ENCODE data around the gene LPIN3. TPM values are rescaled to one million over a fixed set of nuclear protein-coding genes. Genes with fewer than 3 reads are reported as not detected.

The LPIN3 gene
- total and polyA plus RNA-seq, 2 experiments from 2014 or later, result 6.1 to 9.7 TPM

DNA sequence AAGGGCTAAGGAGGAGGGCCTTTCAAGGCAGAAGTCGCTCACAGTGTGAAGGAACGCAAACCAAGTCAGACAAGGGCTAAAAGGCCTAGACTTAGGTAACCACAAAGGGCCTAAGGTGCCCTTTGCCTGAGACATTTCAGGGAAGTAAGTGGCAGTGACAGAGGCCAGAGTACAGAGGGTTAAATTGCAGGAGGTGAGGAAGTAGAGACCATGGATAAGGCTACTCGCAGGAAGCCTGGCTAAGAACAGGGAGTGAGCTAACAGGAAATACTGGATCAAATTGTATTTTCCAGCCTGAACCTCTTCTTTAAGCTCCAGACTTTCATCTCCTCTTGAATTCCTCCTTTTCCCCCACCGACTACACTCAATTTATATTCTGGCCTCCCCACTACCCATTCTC is 39.7 kb upstream of the LPIN3 start:
- Histone ChIP-seq H4K20me1 (replicated peaks; ENCODE audit: insufficient read depth) (no peaks in the 10 kb centered on the region), H2AFZ (no peak overlapping the region), H3K27ac (ENCODE audit: low read depth) (no peak overlapping the region), H3K4me1 (ENCODE audit: insufficient read depth) (peaks cover 13% of the 10 kb centered on the region), H3K27me3 (ENCODE audit: insufficient read depth) (no peaks in the 10 kb centered on the region), H3K4me2 (no peak overlapping the region), H3K9me2 (ENCODE audit: insufficient read depth) (peaks cover 9% of the 10 kb centered on the region; the same call in 1 of the 2 replicates), H3K79me2 (replicated peaks; ENCODE audit: insufficient read depth) (no peaks in the 10 kb centered on the region), H3K4me3 (no peak overlapping the region), H3K36me3 (ENCODE audit: insufficient read depth) (no peaks in the 10 kb centered on the region), H3F3A (replicated peaks; ENCODE audit: low read depth) (no peaks in the 10 kb centered on the region)
- H3K9me3 Mint-ChIP-seq, result no peaks in the 10 kb centered on the region
- no peak for DNase-seq (ENCODE audit: low spot score)
- TF ChIP-seq, protein P1, sequence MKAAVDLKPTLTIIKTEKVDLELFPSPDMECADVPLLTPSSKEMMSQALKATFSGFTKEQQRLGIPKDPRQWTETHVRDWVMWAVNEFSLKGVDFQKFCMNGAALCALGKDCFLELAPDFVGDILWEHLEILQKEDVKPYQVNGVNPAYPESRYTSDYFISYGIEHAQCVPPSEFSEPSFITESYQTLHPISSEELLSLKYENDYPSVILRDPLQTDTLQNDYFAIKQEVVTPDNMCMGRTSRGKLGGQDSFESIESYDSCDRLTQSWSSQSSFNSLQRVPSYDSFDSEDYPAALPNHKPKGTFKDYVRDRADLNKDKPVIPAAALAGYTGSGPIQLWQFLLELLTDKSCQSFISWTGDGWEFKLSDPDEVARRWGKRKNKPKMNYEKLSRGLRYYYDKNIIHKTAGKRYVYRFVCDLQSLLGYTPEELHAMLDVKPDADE (IDR thresholded peaks at IDR 0.05), result no peak
- TF ChIP-seq, protein P2, sequence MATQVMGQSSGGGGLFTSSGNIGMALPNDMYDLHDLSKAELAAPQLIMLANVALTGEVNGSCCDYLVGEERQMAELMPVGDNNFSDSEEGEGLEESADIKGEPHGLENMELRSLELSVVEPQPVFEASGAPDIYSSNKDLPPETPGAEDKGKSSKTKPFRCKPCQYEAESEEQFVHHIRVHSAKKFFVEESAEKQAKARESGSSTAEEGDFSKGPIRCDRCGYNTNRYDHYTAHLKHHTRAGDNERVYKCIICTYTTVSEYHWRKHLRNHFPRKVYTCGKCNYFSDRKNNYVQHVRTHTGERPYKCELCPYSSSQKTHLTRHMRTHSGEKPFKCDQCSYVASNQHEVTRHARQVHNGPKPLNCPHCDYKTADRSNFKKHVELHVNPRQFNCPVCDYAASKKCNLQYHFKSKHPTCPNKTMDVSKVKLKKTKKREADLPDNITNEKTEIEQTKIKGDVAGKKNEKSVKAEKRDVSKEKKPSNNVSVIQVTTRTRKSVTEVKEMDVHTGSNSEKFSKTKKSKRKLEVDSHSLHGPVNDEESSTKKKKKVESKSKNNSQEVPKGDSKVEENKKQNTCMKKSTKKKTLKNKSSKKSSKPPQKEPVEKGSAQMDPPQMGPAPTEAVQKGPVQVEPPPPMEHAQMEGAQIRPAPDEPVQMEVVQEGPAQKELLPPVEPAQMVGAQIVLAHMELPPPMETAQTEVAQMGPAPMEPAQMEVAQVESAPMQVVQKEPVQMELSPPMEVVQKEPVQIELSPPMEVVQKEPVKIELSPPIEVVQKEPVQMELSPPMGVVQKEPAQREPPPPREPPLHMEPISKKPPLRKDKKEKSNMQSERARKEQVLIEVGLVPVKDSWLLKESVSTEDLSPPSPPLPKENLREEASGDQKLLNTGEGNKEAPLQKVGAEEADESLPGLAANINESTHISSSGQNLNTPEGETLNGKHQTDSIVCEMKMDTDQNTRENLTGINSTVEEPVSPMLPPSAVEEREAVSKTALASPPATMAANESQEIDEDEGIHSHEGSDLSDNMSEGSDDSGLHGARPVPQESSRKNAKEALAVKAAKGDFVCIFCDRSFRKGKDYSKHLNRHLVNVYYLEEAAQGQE (IDR thresholded peaks at IDR 0.05; ENCODE audit: unreplicated experiment), result no peak
- no peaks in the 10 kb centered on the region for H3K36me3 Mint-ChIP-seq (ENCODE audit: low read depth)
- ATAC-seq, result no peak
- H3K4me1 Mint-ChIP-seq, result peaks cover 22% of the 10 kb centered on the region
- H3K4me3 Mint-ChIP-seq, result no peak overlapping the region
- no peak overlapping the region for H3K27ac Mint-ChIP-seq
- H3K27me3 Mint-ChIP-seq (ENCODE audit: insufficient read depth, low read depth, poor library complexity), result no peaks in the 10 kb centered on the region

DNA sequence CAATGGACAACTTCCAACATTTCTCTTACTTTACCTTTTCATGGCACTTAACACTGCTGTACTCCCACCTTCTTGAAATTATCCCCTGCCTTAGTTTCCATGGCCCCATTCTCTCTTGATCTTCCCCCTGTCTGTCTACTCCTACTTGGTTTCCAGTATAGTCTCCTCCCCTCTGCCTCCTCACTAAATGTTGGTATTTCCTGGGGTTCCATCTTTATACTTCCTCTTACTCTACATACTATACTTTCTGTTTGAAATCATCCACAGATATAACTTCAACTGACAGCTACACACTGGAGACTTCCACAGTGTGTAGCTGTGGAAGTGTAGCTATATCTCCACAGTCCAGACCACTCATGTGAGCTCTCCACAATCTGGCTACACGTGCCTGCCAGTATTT is 36.6 kb upstream of the LPIN3 start:
- no peak for ATAC-seq
- H3K27ac Mint-ChIP-seq, result no peak overlapping the region
- no peak overlapping the region for H3K4me2 ChIP-seq
- TF ChIP-seq STAT1 (IDR thresholded peaks at IDR 0.05; ENCODE audit: unreplicated experiment) (no peak), CREB1 (CRISPR knock-in tag; IDR thresholded peaks at IDR 0.05; ENCODE audit: low read depth) (no peak), ZNF331 (CRISPR knock-in tag; IDR thresholded peaks at IDR 0.05; ENCODE audit: low read depth) (no peak), JUNB (IDR thresholded peaks at IDR 0.05; ENCODE audit: unreplicated experiment) (no peak)
- TF ChIP-seq, protein P1 (IDR thresholded peaks at IDR 0.05), result no peak
- TF ChIP-seq, protein P2 (IDR thresholded peaks at IDR 0.05; ENCODE audit: unreplicated experiment), result no peak

More for the DNA sequence above, 36.6 kb upstream of the LPIN3 start:
- no peaks in the 10 kb centered on the region for H3K9me3 Mint-ChIP-seq
- Histone ChIP-seq H2AFZ (no peak overlapping the region), H3K36me3 (ENCODE audit: insufficient read depth) (no peaks in the 10 kb centered on the region), H4K20me1 (replicated peaks; ENCODE audit: insufficient read depth) (no peaks in the 10 kb centered on the region), H3K27me3 (ENCODE audit: insufficient read depth) (no peaks in the 10 kb centered on the region), H3F3A (replicated peaks; ENCODE audit: low read depth) (no peaks in the 10 kb centered on the region), H3K79me2 (replicated peaks; ENCODE audit: insufficient read depth) (0 out of 2 replicates have a peak, but pooled peaks cover 4% of the 10 kb centered on the region), H3K27ac (ENCODE audit: low read depth) (no peak overlapping the region), H3K4me1 (ENCODE audit: insufficient read depth) (peaks cover 7% of the 10 kb centered on the region; the same call in 1 of the 2 replicates), H3K4me3 (no peak overlapping the region), H3K9me2 (ENCODE audit: insufficient read depth) (0 out of 2 replicates have a peak, but pooled peaks cover 6% of the 10 kb centered on the region)
- no peak overlapping the region for H3K4me3 Mint-ChIP-seq
- no peaks in the 10 kb centered on the region for H3K27me3 Mint-ChIP-seq (ENCODE audit: insufficient read depth, low read depth, poor library complexity)
- no peak for DNase-seq (ENCODE audit: low spot score)
- H3K36me3 Mint-ChIP-seq (ENCODE audit: low read depth), result no peaks in the 10 kb centered on the region
- H3K4me1 Mint-ChIP-seq, result peaks cover 22% of the 10 kb centered on the region
